Neutrophil (primary cell): Measurements from ENCODE around the gene RBBP9.

Source experiments
- H3K27ac ChIP-seq: fragments of 200-600 bp; sonication (generic); 2 replicates; pipeline ENCODE4 v1.5.1; 2016; ENCODE audit warnings: mild to moderate bottlenecking, moderate library complexity
- H3K27me3 ChIP-seq: fragments of 200-600 bp; sonication (generic); 2 replicates; pipeline ENCODE4 v1.6.0; 2016; ENCODE audit warnings: mild to moderate bottlenecking
- H3K36me3 ChIP-seq: fragments of 200-600 bp; sonication (generic); 2 replicates; pipeline ENCODE4 v1.5.1; 2017
- H3K4me1 ChIP-seq, 2 experiments: fragments of 200-600 bp in 1 of 2; sonication (generic) in 1 of 2; 1 replicate in 1 of 2; 2 replicates in 1 of 2; pipeline versions ENCODE4 v1.5.1 to v1.6.1; 2013 to 2016; ENCODE audit warnings: low read depth in 1 of 2, low read length in 1 of 2, mild to moderate bottlenecking in 1 of 2, moderate library complexity in 1 of 2; ENCODE audit not compliant: control insufficient read depth in 1 of 2, insufficient read depth in 1 of 2
- H3K4me3 ChIP-seq, 2 experiments: fragments of 200-600 bp in 1 of 2; sonication (generic) in 1 of 2; 1 replicate in 1 of 2; 2 replicates in 1 of 2; pipeline ENCODE4 v1.5.1; 2013 to 2016; ENCODE audit warnings: low read depth in 1 of 2, low read length in 1 of 2, mild to moderate bottlenecking in 1 of 2, moderate library complexity in 1 of 2
- H3K9me3 ChIP-seq: fragments of 200-600 bp; sonication (generic); 2 replicates; pipeline ENCODE4 v1.5.1; 2016
- CTCF ChIP-seq: fragments of 200-600 bp; sonication (generic); IDR thresholded peaks from 2 replicates; pipeline ENCODE4 v1.5.1; 2016; ENCODE audit warnings: antibody characterized with exemption

RBBP9 gene

DNA sequence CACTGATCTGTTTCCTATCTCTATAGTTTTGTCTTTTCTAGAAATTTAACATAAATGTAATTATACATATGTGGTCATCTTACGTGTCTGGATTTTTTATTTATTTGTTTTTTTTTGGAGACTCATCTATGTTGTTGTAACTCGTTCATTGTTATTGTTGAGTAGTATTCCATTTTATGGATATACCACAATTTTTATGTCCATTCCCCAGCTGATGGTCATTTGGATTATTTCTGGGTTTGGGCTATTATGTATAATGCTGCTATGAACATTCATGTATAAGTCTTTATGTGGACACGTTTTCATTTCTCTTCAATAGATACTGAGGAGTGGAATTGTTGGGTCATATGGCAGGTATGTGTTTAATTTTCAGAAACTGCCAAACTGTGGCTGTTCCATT is 40.4 kb downstream of the RBBP9 start:
- Histone ChIP-seq H3K27me3 (no peaks in the 10 kb centered on the region), H3K27ac (no peak overlapping the region), H3K9me3 (no peaks in the 10 kb centered on the region), H3K4me1 (no peaks in the 10 kb centered on the region), H3K4me3 (no peak overlapping the region), H3K36me3 (no peaks in the 10 kb centered on the region)
- TF ChIP-seq CTCF, result no peak

- no peak for TF ChIP-seq CTCF
These were observed 53.1 kb downstream of the RBBP9 start for GRCh38 chr20:18443886-18444285.

GRCh38 chr20:18440403-18440802 is 56.6 kb downstream of the RBBP9 start:
- no peak overlapping the region for H3K4me3 ChIP-seq
- H3K4me1 ChIP-seq, result no peaks in the 10 kb centered on the region
- H3K27ac ChIP-seq, result no peak overlapping the region
- H3K9me3 ChIP-seq, result no peaks in the 10 kb centered on the region
- H3K36me3 ChIP-seq, result no peaks in the 10 kb centered on the region
- H3K27me3 ChIP-seq, result no peaks in the 10 kb centered on the region
- TF ChIP-seq CTCF, result no peak

More at GRCh38 chr20:18443886-18444285, 53.1 kb downstream of the RBBP9 start:
- H3K27me3 ChIP-seq, result no peaks in the 10 kb centered on the region
- no peak overlapping the region for H3K27ac ChIP-seq
- H3K9me3 ChIP-seq, result no peaks in the 10 kb centered on the region
- H3K36me3 ChIP-seq, result no peaks in the 10 kb centered on the region
- no peak overlapping the region for H3K4me3 ChIP-seq
- no peaks in the 10 kb centered on the region for H3K4me1 ChIP-seq

GRCh38 chr20:18436847-18437246 is 60.2 kb downstream of the RBBP9 start:
- no peaks in the 10 kb centered on the region for H3K27me3 ChIP-seq
- no peak for TF ChIP-seq CTCF
- H3K9me3 ChIP-seq, result no peaks in the 10 kb centered on the region
- H3K36me3 ChIP-seq, result no peaks in the 10 kb centered on the region
- H3K4me1 ChIP-seq, result no peaks in the 10 kb centered on the region
- no peak overlapping the region for H3K27ac ChIP-seq
- no peak overlapping the region for H3K4me3 ChIP-seq
